NCI-H69 (cell line): ENCODE measurements around the gene ZNF324.
A peak's percentile ranks its signal among the peaks of the same experiment; 100 is the strongest.
"Not testable (repeated sequence)": the region's sequence is repeated elsewhere in the genome, so short reads cannot be mapped to it uniquely, and the experiment has no call there.

Experiments
- DNase-seq: peaks from one replicate; lab custom pipeline; 2025; lab: John Stamatoyannopoulos, UW

Gene ZNF324

DNA sequence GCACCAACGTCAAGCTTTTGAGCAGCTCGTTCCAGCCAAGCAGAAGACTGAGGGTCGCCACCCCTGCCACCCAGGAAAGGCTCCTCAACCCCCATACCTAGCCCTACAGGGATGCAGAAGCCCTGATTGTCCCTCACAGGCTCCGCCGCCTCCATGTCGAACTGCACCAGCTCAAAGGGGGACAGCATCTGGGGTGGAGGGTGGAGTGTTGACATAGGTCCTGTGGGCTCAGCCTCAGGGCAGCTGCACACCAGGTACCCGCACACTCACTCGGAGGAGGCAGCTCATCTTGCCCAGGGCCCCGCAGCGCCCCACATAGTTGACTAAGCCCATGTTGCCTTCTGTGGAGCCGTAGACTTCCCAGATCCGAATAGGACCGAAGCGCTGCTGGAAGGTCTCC lies 33.4 kb downstream of the ZNF324 start:
- no peak for DNase-seq

DNA sequence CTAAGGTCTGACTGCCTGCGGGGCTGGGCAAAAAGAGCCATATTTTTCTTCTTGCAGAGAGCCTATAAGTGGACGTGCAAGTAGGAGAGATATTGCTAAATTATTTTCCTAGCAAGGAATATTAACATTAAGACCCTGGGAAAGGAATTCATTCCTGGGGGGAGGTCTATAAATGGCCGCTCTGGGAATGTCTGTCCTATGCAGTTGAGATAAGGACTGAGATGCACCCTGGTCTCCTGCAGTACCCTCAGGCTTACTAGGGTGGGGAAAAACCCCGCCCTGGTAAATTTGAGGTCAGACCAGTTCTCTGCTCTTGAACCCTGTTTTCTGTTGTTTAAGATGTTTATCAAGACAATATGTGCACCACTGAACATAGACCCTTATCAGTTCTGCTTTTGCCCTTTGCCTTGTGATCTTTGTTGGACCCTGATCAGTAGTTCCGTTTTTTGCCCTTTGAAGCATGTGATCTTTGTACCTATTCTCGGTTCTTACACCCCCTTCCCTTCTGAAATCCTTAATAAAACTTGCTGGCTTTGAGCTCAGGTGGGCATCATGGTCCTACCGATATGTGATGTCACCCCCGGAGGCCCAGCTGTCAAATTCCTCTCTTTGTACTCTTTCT lies 40.8 kb downstream of the ZNF324 start:
- not testable (repeated sequence) for DNase-seq

DNA sequence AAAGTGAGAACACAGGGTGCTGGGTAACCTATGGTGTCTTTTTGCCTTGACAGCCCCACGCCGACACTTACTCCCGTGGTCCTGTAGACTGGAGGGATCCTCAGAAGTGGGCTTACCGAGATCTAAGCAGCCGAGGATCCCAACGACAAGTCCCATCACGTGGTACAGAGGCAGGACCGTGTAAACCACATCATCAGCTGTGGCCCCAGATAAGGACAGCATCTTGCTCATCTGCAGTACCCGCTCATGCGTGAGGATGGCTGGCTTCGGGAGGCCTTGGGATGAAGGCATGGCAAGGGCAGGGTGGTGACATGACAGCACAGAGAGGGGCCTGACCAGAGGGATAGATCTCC lies 42.8 kb downstream of the ZNF324 start:
- no peak for DNase-seq

DNA sequence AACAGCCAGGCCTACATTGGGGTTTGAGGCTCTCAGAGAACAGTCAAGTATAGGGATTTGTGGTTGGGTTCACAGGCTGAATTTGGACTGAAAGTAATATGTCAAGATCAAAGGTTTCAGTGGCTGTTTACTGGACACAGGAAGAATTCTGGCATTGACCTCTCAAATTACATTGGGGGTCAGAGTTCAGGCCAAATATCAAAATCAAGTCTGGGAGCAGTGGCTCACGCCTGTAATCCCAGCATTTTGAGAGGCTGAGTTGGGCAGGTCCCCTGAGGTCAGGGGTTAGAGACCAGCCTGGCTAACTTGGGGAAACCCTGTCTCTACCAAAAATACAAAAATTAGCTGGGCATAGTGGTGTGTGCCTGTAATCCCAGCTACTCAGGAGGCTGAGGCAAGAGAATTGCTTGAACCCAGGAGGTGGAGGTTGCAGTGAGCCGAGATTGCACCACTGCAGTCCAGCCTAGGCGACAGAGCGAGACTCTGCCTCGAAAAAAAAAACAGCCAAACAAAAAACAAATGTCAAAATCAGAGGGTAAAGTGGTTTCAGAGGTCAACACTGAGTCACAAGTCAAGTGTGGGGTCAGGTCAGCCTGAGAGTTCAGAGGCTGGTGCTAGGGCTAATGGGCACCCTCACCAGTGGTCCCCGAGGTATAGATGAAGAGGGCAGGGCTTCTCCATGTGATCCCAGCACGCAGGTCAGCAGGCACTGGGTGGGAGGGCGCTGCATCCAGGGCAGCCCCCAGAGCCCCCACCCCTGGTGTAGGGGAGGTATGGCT lies 43.4 kb downstream of the ZNF324 start:
- DNase-seq: no peak

DNA sequence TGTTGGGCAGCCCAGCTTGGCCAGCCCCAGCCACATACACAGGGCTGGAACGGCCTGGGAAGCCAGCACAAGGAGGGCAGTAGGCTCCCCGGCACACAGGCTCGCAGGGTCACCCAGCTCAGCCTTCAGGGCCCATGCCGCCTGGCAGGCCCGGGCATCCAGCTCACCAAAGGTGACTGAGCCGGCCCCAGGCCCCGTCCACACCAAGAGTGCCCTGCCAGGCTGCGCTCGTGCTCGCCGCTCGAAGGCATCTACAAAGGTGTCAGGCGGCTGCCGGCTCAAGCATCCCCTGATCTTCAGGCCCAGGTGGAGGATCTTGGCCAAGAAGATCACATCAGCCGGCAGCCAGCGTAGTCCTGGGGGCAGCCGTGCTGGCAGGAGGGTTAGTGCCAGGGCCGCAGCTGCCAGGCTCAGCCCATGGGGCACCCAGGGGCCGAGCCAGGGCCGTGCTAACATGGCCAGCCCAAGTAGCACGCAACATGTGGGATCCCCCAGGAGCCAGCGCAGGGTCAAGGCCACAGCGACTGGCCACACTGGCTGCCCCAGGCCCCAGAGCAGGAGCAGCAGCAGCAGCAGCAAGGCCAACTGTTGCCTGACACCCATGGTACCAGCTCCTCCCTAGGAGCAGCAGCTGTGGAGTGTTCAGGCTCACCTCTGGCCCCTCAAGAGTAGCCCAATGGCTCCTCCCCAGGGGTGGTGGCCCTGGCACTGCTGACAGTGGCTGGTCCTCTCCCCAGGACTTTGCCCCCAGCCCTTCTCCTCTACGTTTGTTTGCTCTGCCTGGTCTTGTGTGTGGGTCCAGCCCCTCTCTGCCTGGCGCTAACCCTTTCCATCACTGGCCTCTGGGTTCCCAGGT lies 44.7 kb downstream of the ZNF324 start, which contains the start of gene SLC27A5:
Gene SLC27A5, minus strand, starts transcription at position 640 of the 856 bp plus-strand sequence. Its CDS starts 37 bp downstream, at position 603.
- DNase-seq: no peak

DNA sequence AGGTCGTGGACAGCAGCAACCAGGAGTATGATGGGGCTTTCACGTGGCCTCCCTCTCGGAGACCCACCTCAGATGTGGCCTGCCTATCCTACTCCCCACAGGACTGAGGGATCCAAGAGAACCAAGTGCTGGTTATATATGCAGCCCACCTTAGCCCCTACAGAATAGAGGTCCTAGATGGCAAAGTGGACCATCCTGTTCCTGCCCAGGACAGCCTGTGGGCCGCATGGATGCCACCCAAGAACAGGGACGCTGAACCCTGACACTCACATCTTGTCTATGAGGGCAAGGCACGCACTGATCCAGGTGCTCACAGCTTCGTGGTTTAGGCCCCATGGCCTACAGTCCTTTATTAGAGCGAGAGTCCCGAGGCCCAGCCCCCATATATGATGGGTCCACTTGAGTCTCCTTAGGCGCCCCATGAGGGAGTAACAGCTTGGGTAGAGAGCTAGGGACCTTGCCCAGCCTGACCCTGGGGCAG lies 46.4 kb downstream of the ZNF324 start:
- no peak for DNase-seq

DNA sequence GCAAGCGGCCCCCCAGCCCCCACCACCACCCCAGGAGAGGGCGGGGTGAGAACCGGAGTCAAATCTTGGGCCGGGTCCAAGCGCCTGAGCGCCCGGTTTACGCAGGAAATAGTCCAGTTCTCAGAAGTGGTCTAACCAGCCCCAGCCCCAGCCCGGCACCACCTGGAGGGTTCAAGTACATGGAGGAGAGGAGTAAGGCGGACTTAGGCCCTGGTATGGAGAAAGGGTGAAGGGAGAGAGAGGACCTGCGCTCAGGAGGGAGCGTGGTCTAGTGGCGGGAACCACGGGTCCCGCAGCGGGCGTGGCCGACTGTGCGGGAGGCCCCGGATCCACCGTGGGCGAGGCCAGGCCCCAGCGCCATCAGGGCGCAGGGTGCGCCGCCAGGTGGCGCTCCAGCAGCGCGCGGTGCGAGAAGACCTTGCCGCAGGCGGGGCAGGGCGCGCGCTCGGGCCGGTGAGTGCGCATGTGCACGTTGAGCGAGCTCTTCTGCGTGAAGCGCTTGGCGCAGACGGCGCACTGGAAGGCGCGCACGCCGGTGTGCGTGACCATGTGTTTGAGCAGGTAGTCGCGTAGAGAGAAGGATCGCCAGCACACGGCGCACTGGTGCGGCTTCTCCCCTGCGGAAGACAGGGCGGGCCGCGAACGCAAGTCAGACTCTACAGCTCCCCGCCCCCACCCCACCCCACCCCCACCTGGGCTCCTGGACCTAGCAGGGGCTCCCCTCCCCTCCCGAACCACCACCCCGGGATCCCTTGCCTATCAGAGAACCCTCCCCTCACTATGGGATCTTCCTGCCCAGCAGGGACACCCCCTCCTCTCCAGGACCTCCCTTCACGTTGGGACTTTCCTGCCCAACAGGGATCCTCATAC lies 47.0 kb downstream of the ZNF324 start:
- DNase-seq: peak; percentile 97

DNA sequence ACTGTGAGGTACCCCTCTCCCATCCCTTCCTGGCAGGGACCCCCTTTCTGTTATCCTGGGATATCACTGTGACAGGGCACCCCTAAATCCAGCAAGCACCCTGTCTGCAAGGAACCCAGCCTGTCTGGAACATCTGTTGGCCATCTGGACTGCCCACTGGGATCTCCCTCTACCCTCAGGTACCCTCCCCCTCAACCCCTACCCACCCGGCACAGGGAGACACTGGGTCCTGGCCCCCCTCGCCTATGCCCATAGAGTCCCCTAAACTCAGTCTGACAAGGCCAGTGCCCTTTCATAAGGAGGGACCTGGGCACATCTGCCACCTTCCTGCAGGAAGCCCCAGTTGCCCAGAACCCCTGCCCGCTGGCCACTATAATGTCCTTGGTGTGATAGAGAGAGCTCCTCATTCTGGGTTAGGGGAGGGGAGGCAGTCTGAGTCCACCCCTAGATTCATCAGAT lies 47.7 kb downstream of the ZNF324 start:
- no peak for DNase-seq

DNA sequence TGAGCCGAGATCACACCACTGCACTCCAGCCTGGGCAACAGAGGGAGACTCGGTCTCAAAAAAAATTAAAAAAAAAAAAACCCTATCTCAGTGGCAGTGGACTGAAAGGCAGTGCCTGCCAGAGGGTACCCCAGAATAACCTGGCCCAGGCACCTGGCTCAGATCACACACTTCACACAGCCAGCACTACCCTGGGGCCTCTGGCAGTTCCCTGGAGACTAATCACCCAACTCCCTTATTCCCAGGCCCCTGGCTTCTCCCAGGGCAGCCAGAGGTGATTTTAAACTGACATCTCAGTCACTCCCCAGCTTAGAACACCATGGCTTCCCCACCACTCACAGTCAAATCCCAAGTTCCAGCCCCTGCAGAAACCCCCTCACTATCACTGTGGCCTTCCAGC lies 48.4 kb downstream of the ZNF324 start:
- no peak for DNase-seq

DNA sequence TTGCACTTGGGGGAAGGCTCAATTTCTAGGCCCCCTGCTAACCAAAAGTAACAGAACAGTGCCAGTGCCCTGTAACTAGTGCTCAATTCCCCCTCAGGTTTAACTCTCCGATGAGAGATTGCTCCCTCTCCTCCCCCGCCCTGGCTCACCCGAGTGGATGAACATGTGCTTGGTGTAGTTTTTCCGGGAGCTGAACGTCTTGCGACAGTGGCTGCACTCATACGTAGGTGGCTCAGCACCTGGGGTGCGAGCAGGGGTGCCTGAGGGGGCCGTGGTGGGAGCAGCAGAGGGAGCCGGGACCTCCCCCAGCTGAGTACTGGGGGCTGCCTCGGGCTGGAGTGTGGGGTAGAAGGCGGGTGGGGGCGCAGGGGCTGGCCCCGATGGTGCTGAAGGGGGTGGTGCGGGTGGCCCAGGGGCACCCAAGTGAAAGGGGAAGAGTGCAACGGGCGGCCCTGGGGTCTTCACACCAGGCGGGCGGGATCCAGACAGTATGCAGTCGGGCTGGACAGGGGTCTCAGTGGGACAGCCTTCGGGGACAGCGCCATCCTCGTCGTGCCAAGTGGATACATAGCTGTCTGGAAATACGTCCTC lies 49.5 kb downstream of the ZNF324 start:
- no peak for DNase-seq

DNA sequence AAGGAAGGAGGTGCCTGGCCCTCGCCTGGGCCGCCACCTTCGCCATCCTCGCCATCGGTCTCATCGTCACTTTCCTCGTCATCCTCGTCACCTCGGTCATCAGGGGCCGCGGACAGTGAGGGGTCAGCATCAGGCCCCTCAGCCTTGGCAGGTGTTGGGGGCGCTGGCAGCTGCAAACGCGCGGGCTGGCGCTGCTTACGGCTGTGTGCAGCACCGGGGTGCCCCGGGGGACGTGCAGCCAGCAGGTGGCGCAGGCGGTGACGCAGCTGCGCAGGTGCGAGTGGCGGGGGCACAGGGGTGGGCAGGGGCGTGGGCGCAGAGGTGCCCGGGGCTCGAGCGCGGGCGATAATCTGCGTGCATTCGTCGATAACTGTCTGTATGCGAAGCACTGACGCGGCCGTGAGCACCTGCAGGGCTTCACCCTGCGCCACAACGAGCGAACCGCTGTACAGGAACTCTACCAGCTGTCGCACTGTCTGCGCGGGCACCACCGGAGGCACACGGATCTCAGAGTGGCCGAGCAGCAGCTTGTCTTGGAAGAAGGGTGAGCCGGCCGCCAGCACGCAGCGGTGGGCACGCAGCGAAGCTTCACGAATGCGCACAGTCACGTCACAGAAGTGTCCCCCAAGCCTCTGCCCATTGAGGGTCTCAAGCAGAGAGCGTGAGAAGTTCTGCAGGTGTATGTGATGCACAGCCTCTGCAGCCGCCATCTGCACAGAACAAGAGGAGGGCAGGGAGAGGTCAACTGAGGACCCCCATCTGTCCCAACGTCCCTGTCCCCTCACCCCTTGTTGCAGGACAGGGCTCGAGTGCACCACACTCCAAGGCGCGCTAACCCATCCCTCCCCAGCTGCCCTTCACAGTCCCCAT lies 50.3 kb downstream of the ZNF324 start:
- DNase-seq: no peak

DNA sequence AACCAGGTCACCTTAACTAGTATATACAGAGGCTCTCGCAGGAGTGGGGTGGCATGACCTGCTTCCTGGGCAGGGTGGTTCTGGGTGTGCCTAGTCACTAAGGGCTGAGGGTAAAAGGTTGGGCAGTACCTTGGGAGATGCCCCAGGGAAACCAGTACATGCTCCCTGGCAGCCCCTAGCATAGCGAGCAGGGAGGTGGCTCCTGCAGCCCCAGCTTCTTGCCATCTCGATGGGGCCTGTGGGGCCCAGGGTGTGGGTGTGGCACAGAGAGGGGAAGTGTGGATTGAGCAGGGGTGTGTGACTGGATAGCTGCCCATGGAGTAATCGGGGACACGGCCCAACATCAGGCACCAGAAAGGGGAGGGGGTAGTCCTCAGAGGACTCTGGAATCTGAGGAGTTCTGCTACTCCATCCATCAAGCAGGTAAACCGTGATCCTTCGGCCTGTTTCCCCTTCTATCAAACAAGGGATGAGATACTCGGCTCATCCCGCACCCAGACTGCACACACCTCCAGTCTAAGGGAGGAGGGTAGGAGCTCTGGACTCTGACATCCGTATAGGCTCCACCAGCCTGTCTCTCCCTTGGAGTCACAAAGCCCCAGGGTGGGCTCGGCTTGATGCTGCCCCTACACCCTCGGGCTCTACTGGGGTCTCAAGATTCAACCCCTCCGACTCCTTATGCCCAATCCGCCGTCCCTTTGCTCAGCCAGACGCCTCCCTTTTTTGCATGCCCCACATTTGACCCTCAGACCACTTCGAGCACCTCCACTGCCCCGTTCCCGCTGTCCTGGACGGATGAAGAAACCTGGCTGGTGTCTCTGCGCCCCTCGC lies 51.6 kb downstream of the ZNF324 start:
- DNase-seq: peak; percentile 55

DNA sequence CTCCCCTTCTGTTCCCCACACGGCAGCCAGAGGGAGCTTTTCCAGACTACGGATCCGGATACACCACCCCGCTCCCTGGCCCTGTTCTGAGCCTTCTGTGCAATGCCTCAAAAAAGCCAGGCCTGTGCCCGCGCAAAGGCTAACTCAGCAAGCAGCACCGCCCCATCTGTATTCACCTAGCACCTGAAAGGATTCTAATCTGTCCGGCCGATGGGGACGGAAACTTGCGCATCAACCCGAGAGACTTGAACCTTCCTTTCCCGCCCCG lies 52.1 kb downstream of the ZNF324 start:
- peak; percentile 87 for DNase-seq

DNA sequence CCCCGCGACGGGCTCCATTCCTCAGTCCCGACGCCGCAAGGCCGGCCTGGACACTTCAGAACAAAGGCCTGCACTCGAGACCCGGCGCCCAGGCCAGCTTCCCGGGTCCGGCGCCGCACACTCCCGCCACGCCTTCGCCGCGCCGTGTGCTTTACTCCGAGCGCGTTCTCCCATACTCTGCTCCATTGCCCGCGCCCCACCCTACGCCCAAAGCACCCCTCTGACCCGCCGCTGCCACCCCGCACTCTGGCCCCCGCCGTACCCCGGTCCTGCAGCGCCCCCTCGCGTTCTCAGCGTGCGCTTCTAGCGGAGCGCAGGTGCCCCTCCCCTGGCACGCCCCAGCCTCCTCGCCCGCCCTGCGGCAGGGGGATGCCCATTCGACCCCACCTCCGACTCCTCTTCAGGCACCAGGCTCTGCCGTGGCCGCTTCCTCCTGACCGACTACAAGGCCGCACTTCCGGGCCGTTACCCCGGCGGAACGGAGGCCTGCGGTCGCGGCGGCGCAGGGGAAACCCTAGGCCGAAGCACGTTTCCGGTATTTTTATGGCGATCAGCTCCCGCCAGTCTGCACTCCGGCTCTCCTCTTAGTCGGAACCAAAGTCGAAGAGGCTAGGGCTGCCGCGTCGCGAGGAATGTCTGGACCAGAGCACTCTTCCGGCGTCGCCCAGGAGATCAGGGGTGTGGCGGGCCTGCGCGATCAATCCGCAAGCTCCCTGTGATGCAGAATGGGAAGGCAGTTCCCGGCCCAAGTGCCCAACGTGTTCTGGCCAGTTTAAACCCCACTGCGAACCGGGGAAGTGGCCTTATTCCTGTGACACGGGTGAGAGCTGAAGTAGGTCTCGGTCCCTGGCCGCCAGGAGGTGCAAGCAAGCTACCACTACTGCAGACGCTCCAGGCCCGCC lies 52.7 kb downstream of the ZNF324 start, which contains the start of gene ZBTB45:
Gene ZBTB45, minus strand, starts transcription at position 456 of the 902 bp plus-strand sequence. CDS start 2,137 bp downstream, outside the sequence.
- DNase-seq: peak; percentile 98

DNA sequence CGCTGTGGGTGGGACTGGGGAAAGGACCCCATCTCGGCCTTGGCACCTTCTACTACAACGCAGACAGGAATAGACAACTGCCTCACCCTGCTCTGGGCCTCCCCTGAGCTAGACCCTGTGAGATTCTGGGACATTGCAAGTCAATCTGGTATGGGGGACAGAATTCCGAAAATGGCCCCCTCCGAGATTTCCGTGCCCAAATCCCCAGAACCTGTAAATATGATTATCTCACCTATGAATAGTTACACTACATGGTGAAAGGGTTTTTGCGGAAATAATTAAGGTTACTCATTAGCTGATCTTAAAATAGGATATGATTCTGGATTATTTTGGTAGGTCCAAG lies 53.3 kb downstream of the ZNF324 start:
- no peak for DNase-seq

DNA sequence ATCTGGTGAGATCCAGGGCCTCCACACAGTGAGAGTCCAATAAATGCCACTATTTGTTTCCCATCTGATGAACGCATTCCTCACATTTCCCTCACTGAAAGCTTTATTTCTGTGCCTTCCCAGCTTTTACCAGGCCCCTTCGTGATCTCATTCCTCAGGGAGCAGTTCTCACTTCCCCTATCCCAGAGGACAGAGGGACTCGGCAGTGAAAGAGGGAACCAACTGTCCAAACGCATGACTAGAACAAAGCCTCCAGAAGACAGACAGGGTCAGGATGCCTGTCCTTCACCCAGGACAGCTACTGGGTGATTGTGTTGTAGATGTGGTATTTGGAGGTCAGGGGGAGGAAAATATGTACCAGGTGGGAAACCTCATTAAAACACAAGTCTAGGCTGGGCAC lies 54.8 kb downstream of the ZNF324 start:
- DNase-seq: no peak

DNA sequence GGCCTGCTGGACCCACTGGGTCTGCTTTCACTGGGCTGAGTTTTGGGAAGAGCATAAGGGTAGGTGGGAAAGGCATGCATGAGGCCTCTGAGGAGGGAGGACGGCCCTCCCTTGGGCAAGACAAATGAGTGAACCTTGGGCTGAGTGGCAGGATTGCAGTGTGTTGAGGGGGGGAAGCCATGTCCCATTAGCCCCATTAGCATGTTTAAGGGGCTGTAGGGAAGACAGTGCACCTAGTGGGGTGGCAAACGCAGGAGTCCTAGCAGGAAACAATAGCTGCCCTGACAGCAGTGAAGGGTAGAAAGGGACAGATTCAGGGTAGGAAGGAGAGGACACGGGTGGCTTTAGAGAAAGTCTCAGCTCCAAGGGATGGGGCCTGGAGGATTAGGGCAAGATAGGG lies 55.8 kb downstream of the ZNF324 start:
- no peak for DNase-seq
